Measurements from ENCODE around the gene GNAI1.

The GNAI1 gene

GRCh38 chr7:80131675-80132435, 2.8 kb upstream of the GNAI1 start:
- H3K4me3 ChIP-seq (ENCODE audit: low read depth, low read length) = no peak overlapping the region

DNA sequence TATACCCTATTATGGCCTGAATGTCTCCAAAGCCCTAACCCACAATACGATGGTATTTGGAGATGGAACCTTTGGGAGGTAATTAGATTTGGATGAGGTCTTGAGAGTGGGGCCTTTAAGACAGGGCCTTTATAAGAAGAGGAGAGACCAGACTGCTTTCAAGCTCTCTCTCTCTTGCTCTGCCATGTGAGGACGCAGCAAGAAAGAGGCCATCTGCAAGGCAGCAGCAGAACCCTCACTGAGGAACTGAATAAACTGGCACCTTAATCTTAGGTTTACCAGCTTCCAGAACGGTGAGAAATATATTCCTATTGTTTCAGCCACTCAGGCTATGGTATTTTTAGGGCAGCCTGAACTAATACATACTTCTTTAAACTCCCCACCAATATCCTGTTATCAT, 2.0 kb upstream of the GNAI1 start:
- H3K4me3 ChIP-seq (ENCODE audit: low read depth, low read length) = no peak overlapping the region

DNA sequence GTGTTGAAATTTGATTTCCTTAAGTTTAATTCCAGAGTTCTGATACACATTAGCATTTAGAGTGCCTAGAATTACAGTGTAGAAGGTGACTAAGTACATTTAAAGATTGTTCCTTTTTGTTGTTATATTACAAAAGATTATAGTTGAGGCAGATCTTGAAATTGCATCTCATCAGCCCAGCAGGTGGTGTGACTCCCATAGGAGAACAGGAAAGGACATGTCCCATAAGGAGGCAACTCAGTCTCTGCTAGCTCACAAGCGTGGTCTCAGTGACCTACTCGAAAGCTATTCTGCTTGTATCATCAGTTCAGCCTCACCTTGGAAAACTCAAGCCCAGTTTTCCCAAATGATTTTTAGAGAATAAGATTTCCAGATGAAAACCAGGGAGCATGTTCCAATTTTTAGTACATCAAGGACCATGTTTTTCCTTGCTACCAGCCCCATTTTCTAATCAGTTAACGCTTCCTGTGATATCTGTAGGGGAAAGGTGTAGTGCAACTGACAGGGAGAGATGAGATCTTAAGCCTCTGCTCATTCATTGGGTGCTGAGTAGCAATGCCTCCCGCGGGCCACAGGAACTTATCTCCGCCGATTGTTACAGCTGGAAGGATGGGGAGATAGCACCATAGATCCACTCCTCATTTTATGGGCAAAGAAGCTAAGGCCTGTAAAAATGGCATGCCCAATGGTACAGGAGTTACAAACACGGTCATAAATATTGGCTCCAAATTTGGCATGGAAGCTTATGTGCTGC, 1.1 kb upstream of the GNAI1 start:
- peak overlapping the region; percentile 70 for H3K4me3 ChIP-seq (ENCODE audit: low read depth, low read length)

- peak overlapping the region; percentile 70 for H3K4me3 ChIP-seq (ENCODE audit: low read depth, low read length)
Measured at GRCh38 chr7:80134115-80134535, 506 bp upstream of the GNAI1 start.

- H3K4me3 ChIP-seq (ENCODE audit: low read depth, low read length) = peak overlapping the region; percentile 79
Measured at GRCh38 chr7:80135309-80136104, 876 bp downstream of the GNAI1 start.

DNA sequence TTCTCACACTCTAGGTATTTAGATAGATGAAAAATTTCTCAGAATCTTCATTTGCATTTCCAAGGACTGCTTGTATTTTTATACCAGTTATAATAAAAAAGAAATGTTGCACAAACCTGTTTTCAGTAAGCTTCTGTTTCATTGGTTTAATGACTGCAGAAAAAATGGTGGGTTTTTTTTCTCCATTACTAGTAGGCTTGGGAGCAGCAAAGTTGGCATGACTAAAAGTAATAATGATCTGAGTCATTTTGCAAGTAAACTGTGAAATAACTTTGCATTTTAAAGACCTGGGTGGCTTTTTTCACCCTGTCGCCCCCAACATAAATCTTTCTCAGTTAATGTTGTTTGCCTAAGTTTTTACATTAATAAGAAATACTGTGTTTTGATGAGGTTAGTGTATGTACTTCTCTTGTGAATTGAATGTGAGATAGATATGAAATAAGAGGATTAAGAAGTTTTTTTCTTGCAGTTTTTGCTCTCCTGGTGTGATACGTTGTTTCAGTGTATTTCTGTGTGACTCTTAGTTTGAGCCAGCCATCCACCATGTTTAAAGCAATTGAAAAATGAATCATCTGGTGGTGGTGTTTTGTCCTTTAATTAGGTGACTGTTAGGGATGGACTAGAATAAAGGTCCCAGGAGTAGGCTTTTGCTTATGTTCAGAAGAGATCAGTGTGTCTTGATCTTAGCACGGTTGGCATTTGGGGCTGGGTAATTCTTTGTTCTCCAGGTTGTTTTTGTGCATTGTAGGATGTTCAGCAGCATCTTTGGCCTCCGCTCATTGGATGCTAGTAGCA, 1.8 kb downstream of the GNAI1 start:
- peak overlapping the region; percentile 79 for H3K4me3 ChIP-seq (ENCODE audit: low read depth, low read length)

- no peak overlapping the region for H3K4me3 ChIP-seq (ENCODE audit: low read depth, low read length)
Measured at GRCh38 chr7:80137410-80137809, 2.8 kb downstream of the GNAI1 start.

GRCh38 chr7:80139236-80139635, 4.6 kb downstream of the GNAI1 start:
- no peak overlapping the region for H3K4me3 ChIP-seq (ENCODE audit: low read depth, low read length)

GRCh38 chr7:80140388-80140787, 5.8 kb downstream of the GNAI1 start:
- no peak overlapping the region for H3K4me3 ChIP-seq (ENCODE audit: low read depth, low read length)

DNA sequence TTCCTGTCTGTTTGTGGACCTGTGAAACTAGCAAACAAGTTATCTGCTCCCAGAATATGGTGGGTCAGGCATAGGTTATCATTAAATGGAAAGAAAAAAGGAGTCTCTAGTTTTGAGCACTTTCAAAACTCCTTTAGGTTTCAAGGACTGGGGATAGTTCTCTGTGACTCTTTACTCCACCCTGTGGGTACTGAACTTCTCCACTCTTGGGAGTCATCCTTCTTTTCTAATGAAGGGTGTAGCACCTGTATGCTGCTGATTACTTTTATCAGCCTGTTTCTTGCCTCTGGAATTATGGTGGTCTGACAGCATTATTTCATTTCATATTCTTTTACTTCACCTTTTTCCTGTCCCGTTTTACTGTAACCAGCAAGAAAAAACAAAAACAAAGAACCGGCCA, 6.7 kb downstream of the GNAI1 start:
- H3K4me3 ChIP-seq (ENCODE audit: low read depth, low read length) = no peak overlapping the region

DNA sequence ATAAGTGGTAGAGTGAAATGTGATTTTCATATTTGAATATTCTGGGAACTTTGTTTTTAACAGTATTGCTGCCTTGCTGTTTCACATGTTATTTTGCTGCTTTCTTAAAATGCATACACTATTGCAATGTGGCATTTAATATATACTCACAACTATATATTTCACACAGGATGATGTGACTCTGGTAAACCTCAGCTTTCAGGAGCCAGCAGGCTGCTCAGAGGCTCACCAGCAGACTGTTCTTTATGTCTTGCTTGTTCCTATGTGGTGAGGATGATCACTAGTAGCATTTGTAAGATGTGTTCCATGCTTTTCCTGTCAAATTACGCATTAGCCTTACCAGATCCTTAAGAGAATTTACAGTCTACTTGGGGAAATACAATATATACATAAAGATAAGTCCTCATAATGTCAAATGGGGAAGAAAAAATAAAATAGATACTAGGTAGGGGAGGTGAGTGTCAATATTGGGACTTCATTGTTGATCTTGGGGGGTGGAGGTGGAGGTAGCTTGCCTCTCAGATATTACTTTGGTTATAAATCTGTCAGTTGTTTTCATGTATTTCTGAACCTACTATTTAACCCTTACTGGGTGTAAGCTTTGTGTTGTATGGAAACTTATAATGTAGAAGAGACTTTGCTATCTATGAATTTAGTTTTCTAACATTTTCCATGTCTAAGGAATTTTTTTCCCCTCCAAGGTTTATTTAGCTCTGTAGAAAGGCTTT, 8.4 kb downstream of the GNAI1 start:
- H3K4me3 ChIP-seq (ENCODE audit: low read depth, low read length) = no peak overlapping the region

GRCh38 chr7:80145780-80146422, 11.3 kb downstream of the GNAI1 start:
- H3K4me3 ChIP-seq (ENCODE audit: low read depth, low read length) = no peak overlapping the region

GRCh38 chr7:80146545-80147182, 12.0 kb downstream of the GNAI1 start:
- no peak overlapping the region for H3K4me3 ChIP-seq (ENCODE audit: low read depth, low read length)

- H3K4me3 ChIP-seq (ENCODE audit: low read depth, low read length) = no peak overlapping the region
Measured at GRCh38 chr7:80147543-80148391, 13.1 kb downstream of the GNAI1 start.

GRCh38 chr7:80150611-80151273, 16.1 kb downstream of the GNAI1 start:
- no peak overlapping the region for H3K4me3 ChIP-seq (ENCODE audit: low read depth, low read length)

GRCh38 chr7:80151274-80151665, 16.6 kb downstream of the GNAI1 start:
- H3K4me3 ChIP-seq (ENCODE audit: low read depth, low read length) = no peak overlapping the region

DNA sequence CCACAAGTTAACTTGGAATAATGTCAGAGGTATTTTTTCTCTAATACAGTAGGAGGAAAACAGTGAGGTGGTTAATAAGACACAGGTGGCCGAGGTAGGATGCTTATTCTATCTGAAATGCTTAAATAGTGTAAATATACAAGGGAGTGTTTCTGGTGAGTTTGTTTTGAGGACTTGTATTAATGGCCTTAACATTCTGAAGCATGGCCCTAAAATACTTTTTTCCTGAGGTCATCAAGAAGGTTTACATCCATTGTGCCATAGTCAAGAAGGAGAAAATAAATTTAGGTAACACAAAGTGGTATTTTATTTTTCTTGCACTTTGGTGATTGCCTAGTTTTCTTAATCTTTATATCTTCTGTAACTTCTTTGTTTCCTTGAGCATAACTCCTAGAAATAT, 18.8 kb downstream of the GNAI1 start:
- no peak overlapping the region for H3K4me3 ChIP-seq (ENCODE audit: low read depth, low read length)
